ENCODE data around the gene PLXDC2.

GRCh38 chr10:19826712-19827111 is 10.5 kb downstream of the PLXDC2 start:
- TF ChIP-seq EP300 (IDR thresholded peaks at IDR 0.05) = no peak
- no peak for TF ChIP-seq CTCF (IDR thresholded peaks at IDR 0.05)
- no peak for TF ChIP-seq POLR2A (IDR thresholded peaks at IDR 0.05)
